Stimulated activated naive B cell treated with anti-CD40 and anti-IgM and Interleukin-4, amounts not matched to agents 10 μg/mL and 1 μg/mL and 100 μg/mL, for 72 hours (primary cell): Measurements from ENCODE around the gene ZNF407.
"Not testable (repeated sequence)": the region's sequence is repeated elsewhere in the genome, so short reads cannot be mapped to it uniquely, and the experiment has no call there.

Experiments used
- ATAC-seq, 2 donors: fragments of 150-1000 bp; cut with Tn5 transposase; replicated peaks; 2 replicates each; pipeline ENCODE4 v1.10.0; 2021; ENCODE audit warnings: moderate library complexity in 1 of 2
- DNase-seq: peaks from one replicate; pipeline ENCODE4 v3.0.0; 2021
- H3K27ac Mint-ChIP-seq: one replicate; pipeline ENCODE4 v1.8.0; 2022; ENCODE audit warnings: mild to moderate bottlenecking, mixed read lengths
- H3K27me3 Mint-ChIP-seq, 2 donors: one replicate each; pipeline ENCODE4 v1.8.0; 2022; ENCODE audit warnings: mixed read lengths in 2 of 2
- H3K36me3 Mint-ChIP-seq, 2 donors: one replicate each; pipeline ENCODE4 v1.8.0; 2022; ENCODE audit warnings: mixed read lengths in 2 of 2, mild to moderate bottlenecking in 1 of 2
- H3K4me1 Mint-ChIP-seq, 2 donors: one replicate each; pipeline ENCODE4 v1.8.0; 2022; ENCODE audit warnings: mixed read lengths in 2 of 2, mild to moderate bottlenecking in 1 of 2
- H3K4me3 Mint-ChIP-seq, 2 donors: one replicate each; pipeline ENCODE4 v1.8.0; 2022; ENCODE audit warnings: mild to moderate bottlenecking in 2 of 2, mixed read lengths in 2 of 2, moderate library complexity in 1 of 2
- H3K9me3 Mint-ChIP-seq, 2 donors: one replicate each; pipeline ENCODE4 v1.8.0; 2022; ENCODE audit warnings: mixed read lengths in 2 of 2, mild to moderate bottlenecking in 1 of 2

Gene ZNF407, protein sequence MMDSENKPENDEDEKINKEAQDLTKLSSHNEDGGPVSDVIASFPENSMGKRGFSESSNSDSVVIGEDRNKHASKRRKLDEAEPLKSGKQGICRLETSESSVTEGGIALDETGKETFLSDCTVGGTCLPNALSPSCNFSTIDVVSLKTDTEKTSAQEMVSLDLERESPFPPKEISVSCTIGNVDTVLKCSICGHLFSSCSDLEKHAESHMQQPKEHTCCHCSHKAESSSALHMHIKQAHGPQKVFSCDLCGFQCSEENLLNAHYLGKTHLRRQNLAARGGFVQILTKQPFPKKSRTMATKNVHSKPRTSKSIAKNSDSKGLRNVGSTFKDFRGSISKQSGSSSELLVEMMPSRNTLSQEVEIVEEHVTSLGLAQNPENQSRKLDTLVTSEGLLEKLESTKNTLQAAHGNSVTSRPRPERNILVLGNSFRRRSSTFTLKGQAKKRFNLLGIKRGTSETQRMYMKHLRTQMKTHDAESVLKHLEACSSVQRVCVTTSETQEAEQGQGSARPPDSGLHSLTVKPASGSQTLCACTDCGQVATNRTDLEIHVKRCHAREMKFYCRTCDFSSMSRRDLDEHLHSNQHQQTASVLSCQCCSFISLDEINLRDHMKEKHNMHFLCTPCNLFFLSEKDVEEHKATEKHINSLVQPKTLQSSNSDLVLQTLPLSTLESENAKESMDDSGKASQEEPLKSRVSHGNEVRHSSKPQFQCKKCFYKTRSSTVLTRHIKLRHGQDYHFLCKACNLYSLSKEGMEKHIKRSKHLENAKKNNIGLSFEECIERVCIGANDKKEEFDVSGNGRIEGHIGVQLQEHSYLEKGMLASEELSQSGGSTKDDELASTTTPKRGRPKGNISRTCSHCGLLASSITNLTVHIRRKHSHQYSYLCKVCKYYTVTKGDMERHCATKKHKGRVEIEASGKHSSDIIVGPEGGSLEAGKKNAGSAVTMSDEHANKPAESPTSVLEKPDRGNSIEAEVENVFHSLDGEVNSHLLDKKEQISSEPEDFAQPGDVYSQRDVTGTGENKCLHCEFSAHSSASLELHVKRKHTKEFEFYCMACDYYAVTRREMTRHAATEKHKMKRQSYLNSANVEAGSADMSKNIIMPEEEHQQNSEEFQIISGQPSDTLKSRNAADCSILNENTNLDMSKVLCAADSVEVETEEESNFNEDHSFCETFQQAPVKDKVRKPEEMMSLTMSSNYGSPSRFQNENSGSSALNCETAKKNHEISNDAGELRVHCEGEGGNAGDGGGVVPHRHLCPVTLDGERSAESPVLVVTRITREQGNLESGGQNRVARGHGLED (N-terminal part only)

DNA sequence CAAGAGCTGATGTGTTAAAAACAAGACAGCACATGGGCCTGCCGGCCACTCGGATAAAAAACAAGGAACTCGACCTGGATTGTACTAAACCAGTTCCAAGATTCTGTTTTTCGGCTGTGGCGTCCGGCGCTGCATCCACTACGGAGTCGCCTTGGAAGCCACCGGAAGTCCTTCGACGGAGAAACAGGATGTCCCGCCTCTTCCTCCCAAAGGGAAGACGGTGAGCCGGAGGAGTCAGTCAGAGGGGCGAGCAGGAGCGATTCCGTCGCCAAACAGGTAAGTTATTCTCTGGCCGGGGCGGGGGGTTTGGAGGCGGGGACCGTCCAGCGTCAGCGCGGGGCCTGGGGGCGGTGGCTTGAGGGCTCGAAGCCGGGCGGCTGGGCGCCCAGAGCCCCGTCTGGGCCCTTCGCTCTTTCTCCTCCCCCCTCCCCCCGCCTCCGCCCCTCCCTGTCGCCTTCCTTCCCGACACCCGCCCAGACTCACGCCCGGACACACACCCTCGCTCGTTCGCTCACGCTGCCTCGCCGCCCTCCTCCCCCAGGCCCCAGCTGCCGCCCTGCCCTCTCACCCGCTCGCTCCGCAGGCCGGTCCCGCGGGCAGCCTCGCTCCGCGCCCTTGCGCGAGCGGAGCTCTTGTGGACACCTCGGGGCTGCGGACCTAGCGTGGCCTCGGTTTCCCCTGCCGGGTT is at the start of gene ZNF407:
Gene ZNF407 (plus strand): TSS at position 209 of the 688 bp plus-strand sequence. CDS start 33,150 bp downstream, outside the sequence.
- H3K27ac Mint-ChIP-seq = peak within 1 kb of the TSS; percentile 98
- H3K4me3 Mint-ChIP-seq = peak within 1 kb of the TSS; percentile 89 to 98
- ATAC-seq = peak; percentile 72 to 80
- peaks cover 25 to 48% of the 10 kb centered on the region in 2 donors for H3K36me3 Mint-ChIP-seq
- peaks cover 43 to 67% of the 10 kb centered on the region in 2 donors for H3K4me1 Mint-ChIP-seq
- H3K27me3 Mint-ChIP-seq = no peaks in the 10 kb centered on the region
- DNase-seq = peak; percentile 90
- peaks cover 0 to 1% of the 10 kb centered on the region in 2 donors for H3K9me3 Mint-ChIP-seq

GRCh38 chr18:74549591-74550104 is 48.0 kb upstream of the ZNF407 start:
- peaks cover 2 to 8% of the 10 kb centered on the region in 2 donors for H3K36me3 Mint-ChIP-seq
- no peak overlapping the region for H3K27ac Mint-ChIP-seq
- peaks cover 9 to 10% of the 10 kb centered on the region in 2 donors for H3K9me3 Mint-ChIP-seq
- H3K27me3 Mint-ChIP-seq = peaks cover 23 to 26% of the 10 kb centered on the region in 2 donors
- peaks cover 4 to 5% of the 10 kb centered on the region in 2 donors for H3K4me1 Mint-ChIP-seq
- H3K4me3 Mint-ChIP-seq = no peak overlapping the region
- DNase-seq (no peak), ATAC-seq (no peak)

DNA sequence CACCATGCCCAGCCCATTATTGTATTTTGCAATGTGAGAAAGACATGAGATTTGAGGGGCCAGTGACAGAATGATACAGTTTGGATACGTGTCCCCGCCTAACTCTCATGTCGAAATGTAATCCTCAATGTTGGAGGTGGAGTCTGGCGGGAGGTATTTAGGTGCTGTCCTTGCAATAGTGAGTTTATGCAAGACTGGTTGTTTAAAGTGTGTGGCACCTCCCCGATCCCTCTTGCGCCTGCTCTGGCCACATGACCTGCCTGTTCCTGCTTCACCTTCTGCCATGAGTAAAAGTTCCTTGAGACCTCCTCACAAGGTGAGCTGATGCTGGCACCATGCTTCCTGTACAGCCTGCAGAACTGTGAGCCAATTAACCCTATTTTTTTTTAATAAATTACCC is 46.8 kb upstream of the ZNF407 start:
- H3K9me3 Mint-ChIP-seq = peaks cover 9 to 10% of the 10 kb centered on the region in 2 donors
- no peak for ATAC-seq
- H3K36me3 Mint-ChIP-seq = peaks cover 2 to 8% of the 10 kb centered on the region in 2 donors
- H3K27me3 Mint-ChIP-seq = peaks cover 16 to 21% of the 10 kb centered on the region in 2 donors
- no peak overlapping the region for H3K4me3 Mint-ChIP-seq
- peaks cover 4 to 5% of the 10 kb centered on the region in 2 donors for H3K4me1 Mint-ChIP-seq
- no peak for DNase-seq
- no peak overlapping the region for H3K27ac Mint-ChIP-seq

DNA sequence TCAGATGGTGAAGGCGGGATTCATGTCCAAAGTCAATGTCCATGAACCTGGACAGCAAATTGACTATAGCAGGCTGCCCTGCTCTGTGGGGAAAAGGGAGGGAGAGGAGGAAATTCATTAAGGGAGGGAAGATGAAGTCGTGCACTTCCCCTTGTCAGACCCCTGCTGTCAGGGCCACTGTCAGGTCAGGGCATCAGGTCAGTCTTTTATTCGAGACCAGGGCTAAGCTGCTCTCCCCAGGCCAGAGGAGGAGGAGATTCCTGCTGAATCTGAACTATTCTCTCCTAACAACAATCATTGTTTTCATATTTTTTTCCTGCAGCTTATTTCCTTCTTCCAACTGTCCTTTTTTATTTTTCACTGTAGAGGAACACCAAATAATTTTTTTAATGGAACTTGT is 46.2 kb upstream of the ZNF407 start:
- Mint-ChIP-seq H3K9me3 (peaks cover 9 to 10% of the 10 kb centered on the region in 2 donors), H3K4me3 (no peak overlapping the region)

DNA sequence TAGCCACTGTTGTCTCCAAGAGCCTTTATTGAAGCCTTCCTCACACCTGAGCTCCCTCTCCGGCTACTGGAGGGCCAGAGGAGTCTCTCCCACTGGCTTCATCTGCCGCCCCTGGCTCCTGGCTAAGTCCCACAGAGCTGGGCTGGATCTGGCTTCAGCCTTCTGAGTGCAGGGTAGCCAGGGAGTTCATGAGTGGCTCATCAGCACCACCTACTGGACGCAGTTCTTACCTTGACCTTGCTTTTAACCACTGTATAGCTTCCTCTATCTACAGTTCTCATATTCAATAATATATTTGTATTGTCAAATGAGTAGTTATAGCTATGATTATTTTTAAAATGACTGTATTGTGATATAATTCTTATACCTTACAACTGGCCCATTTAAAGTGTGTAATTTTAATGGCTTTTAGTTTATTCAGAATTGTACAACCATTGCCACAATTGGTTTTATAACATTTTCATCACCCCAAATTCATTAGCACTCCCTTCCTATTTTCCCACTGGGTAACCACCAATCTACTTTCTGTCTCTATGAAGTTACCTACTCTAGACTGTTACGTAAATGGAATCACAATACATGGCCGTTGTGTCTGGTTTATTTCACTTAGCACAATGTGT is 45.6 kb upstream of the ZNF407 start:
- ATAC-seq = peak; percentile 100
- Mint-ChIP-seq H3K27ac (peak overlapping the region; percentile 33), H3K27me3 (peaks cover 12 to 23% of the 10 kb centered on the region in 2 donors), H3K4me3 (no peak overlapping the region), H3K36me3 (peaks cover 2 to 8% of the 10 kb centered on the region in 2 donors), H3K9me3 (peaks cover 9 to 10% of the 10 kb centered on the region in 2 donors), H3K4me1 (peaks cover 4 to 5% of the 10 kb centered on the region in 2 donors)
- peak; percentile 68 for DNase-seq

More for the DNA sequence above, 46.2 kb upstream of the ZNF407 start:
- H3K36me3 Mint-ChIP-seq = peaks cover 2 to 8% of the 10 kb centered on the region in 2 donors
- peaks cover 12 to 23% of the 10 kb centered on the region in 2 donors for H3K27me3 Mint-ChIP-seq
- DNase-seq = no peak
- H3K27ac Mint-ChIP-seq = no peak overlapping the region
- no peak for ATAC-seq
- peaks cover 4 to 5% of the 10 kb centered on the region in 2 donors for H3K4me1 Mint-ChIP-seq

- no peak for ATAC-seq
- no peak overlapping the region for H3K27ac Mint-ChIP-seq
Observed at GRCh38 chr18:74556126-74556525, 41.5 kb upstream of the ZNF407 start.

GRCh38 chr18:74558096-74558495 is 39.6 kb upstream of the ZNF407 start:
- Mint-ChIP-seq H3K27me3 (peaks cover 13 to 14% of the 10 kb centered on the region in 2 donors), H3K27ac (no peak overlapping the region), H3K4me1 (no peaks in the 10 kb centered on the region), H3K9me3 (no peaks in the 10 kb centered on the region), H3K4me3 (no peak overlapping the region), H3K36me3 (no peaks in the 10 kb centered on the region)
- DNase-seq (no peak), ATAC-seq (no peak)

More at GRCh38 chr18:74556126-74556525, 41.5 kb upstream of the ZNF407 start:
- peaks cover 2 to 3% of the 10 kb centered on the region in 2 donors for H3K36me3 Mint-ChIP-seq
- H3K4me1 Mint-ChIP-seq = peaks cover 4 to 5% of the 10 kb centered on the region in 2 donors
- no peak overlapping the region for H3K4me3 Mint-ChIP-seq
- H3K27me3 Mint-ChIP-seq = peaks cover 17 to 23% of the 10 kb centered on the region in 2 donors
- H3K9me3 Mint-ChIP-seq = no peaks in the 10 kb centered on the region
- no peak for DNase-seq

DNA sequence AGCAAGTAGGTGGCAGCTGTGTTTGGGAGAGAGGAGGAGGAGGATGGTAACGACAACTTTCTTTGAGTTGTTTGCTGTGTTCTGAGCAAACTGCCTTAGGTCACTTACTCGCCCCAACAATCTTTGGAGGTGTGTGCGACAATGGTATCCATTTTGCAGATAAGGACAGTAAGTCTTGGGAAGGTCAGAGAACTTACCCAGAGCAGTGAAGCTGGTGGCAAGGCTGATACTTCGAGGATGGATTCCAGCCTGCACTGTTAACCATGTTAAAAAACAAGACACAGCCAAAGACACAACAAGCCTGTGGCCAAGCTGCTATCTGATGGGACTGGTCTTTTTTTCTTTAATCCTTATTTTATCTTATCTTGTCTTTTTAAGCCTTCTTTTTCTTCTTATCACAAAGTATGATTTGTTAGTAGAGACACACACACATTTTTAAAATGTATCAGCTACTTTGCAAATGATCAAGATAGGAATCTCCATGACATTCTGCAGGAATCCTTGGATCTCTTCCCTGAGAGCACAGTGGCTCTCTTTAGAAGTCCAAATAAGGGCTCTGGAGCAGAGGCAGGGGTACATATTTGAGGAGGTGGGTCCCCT is 35.4 kb upstream of the ZNF407 start:
- Mint-ChIP-seq H3K4me3 (no peak overlapping the region), H3K36me3 (peaks cover 6 to 18% of the 10 kb centered on the region in 2 donors), H3K27ac (no peak overlapping the region), H3K4me1 (no peaks in the 10 kb centered on the region), H3K27me3 (peaks cover 0 to 13% of the 10 kb centered on the region in 2 donors), H3K9me3 (peaks cover 12 to 14% of the 10 kb centered on the region in 2 donors)
- ATAC-seq (no peak), DNase-seq (no peak)

GRCh38 chr18:74562775-74563174 is 34.9 kb upstream of the ZNF407 start:
- ATAC-seq = no peak
- Mint-ChIP-seq H3K9me3 (peaks cover 16 to 18% of the 10 kb centered on the region in 2 donors), H3K27me3 (peaks cover 0 to 11% of the 10 kb centered on the region in 2 donors), H3K4me3 (no peak overlapping the region), H3K36me3 (peaks cover 6 to 22% of the 10 kb centered on the region in 2 donors), H3K4me1 (peaks cover 3 to 5% of the 10 kb centered on the region in 2 donors), H3K27ac (no peak overlapping the region)
- no peak for DNase-seq

DNA sequence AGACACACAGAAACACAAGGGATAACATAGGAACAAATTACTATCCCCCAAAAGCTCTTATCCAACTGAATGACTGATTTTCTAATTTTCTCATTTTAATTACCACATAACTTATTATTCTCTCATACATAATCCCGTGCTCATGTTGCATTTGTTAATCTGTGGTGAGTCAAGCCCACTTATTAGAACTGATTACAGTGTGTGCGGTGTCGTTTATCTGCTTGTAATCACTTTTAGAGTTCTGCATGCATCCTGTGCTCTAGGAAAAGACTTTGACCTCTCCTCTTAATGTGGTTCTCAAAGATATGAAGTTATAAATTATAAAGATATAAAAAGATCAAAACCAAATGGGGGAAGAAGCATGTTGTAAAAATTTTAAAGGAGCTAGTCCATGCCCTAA is 33.7 kb upstream of the ZNF407 start:
- H3K9me3 Mint-ChIP-seq = peaks cover 16 to 18% of the 10 kb centered on the region in 2 donors
- H3K27me3 Mint-ChIP-seq = peaks cover 10 to 18% of the 10 kb centered on the region in 2 donors
- ATAC-seq (no peak), DNase-seq (no peak)
- no peak overlapping the region for H3K4me3 Mint-ChIP-seq
- H3K27ac Mint-ChIP-seq = no peak overlapping the region
- peaks cover 6 to 28% of the 10 kb centered on the region in 2 donors for H3K36me3 Mint-ChIP-seq
- H3K4me1 Mint-ChIP-seq = peaks cover 13% of the 10 kb centered on the region in 2 donors

GRCh38 chr18:74565164-74565563 is 32.5 kb upstream of the ZNF407 start:
- Mint-ChIP-seq H3K27me3 (peaks cover 18 to 21% of the 10 kb centered on the region in 2 donors), H3K9me3 (peaks cover 16 to 18% of the 10 kb centered on the region in 2 donors), H3K4me1 (peaks cover 13% of the 10 kb centered on the region in 2 donors), H3K36me3 (peaks cover 6 to 28% of the 10 kb centered on the region in 2 donors)
- ATAC-seq, H3K27ac Mint-ChIP-seq, H3K4me3 Mint-ChIP-seq, DNase-seq: not testable (repeated sequence)

DNA sequence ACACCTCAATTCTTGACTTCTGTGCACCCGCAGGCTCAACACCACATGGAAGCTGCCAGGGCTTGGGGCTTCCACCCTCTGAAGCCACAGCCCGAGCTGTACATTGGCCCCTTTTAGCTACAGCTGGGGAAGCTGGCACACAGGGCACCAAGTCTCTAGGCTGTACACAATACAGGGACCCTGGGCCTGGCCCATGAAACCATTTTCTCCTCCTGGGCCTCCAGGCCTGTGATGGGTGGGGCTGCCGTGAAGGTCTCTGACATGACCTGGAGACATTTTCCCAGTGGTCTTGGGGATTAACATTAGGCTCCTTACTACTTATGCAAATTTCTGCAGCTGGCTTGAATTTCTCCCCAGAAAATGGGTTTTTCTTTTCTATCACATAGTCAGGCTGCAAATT is 31.7 kb upstream of the ZNF407 start:
- peaks cover 6 to 28% of the 10 kb centered on the region in 2 donors for H3K36me3 Mint-ChIP-seq
- ATAC-seq, H3K4me3 Mint-ChIP-seq, DNase-seq, H3K27ac Mint-ChIP-seq: not testable (repeated sequence)
- peaks cover 16 to 18% of the 10 kb centered on the region in 2 donors for H3K9me3 Mint-ChIP-seq
- H3K4me1 Mint-ChIP-seq = peaks cover 13% of the 10 kb centered on the region in 2 donors
- peaks cover 18 to 27% of the 10 kb centered on the region in 2 donors for H3K27me3 Mint-ChIP-seq
